Measurements from ENCODE around the gene MST1. TPM values are rescaled to one million over a fixed set of nuclear protein-coding genes. Genes with fewer than 3 reads are reported as not detected.
A peak's percentile ranks its signal among the peaks of the same experiment; 100 is the strongest.

The MST1 gene
- total RNA-seq, 1 experiment from 2014 or later, result 15.4 TPM

- H3K27ac Mint-ChIP-seq (ENCODE audit: unreplicated experiment), result no peak overlapping the region
- H3K4me3 Mint-ChIP-seq (ENCODE audit: unreplicated experiment), result no peak overlapping the region
- DNase-seq, result peak in 1 of 2 experiments; percentile 30
- Histone ChIP-seq H3K36me3 (ENCODE audit: control insufficient read depth, insufficient read depth, low read length) (no peaks in the 10 kb centered on the region), H3K4me1 (no peaks in the 10 kb centered on the region; the same call in 1 of the 2 replicates), H3K4me3 (ENCODE audit: low read depth, low read length) (no peak overlapping the region), H3K27me3 (replicated peaks; ENCODE audit: control insufficient read depth, insufficient read depth, low read length) (no peaks in the 10 kb centered on the region), H3K9me3 (no peaks in the 10 kb centered on the region)
- peaks cover 48% of the 10 kb centered on the region for H3K36me3 Mint-ChIP-seq (ENCODE audit: insufficient read depth, unreplicated experiment)
- no peaks in the 10 kb centered on the region for H3K4me1 Mint-ChIP-seq (ENCODE audit: low read depth, unreplicated experiment)
- no peaks in the 10 kb centered on the region for H3K27me3 Mint-ChIP-seq (ENCODE audit: insufficient read depth, unreplicated experiment)
- intact Hi-C loops (cut with micrococcal nuclease; ENCODE audit: unreplicated experiment), result loop anchor here (5.0 kb wide), 1 partner anchor 122 kb away; no protein-coding TSS in a partner anchor
- TF ChIP-seq, protein P1, sequence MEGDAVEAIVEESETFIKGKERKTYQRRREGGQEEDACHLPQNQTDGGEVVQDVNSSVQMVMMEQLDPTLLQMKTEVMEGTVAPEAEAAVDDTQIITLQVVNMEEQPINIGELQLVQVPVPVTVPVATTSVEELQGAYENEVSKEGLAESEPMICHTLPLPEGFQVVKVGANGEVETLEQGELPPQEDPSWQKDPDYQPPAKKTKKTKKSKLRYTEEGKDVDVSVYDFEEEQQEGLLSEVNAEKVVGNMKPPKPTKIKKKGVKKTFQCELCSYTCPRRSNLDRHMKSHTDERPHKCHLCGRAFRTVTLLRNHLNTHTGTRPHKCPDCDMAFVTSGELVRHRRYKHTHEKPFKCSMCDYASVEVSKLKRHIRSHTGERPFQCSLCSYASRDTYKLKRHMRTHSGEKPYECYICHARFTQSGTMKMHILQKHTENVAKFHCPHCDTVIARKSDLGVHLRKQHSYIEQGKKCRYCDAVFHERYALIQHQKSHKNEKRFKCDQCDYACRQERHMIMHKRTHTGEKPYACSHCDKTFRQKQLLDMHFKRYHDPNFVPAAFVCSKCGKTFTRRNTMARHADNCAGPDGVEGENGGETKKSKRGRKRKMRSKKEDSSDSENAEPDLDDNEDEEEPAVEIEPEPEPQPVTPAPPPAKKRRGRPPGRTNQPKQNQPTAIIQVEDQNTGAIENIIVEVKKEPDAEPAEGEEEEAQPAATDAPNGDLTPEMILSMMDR (IDR thresholded peaks at IDR 0.05; ENCODE audit: insufficient read depth in 1 of 2, low read depth in 1 of 2, low read length in 1 of 2, severe bottlenecking in 1 of 2, unreplicated experiment in 1 of 2), result no peak
- no peaks in the 10 kb centered on the region for H3K9me3 Mint-ChIP-seq (ENCODE audit: unreplicated experiment)
- no TSS peak for BruUV-seq (replicated peaks)
- ChIA-PET CTCF (no interaction called here), POLR2A (no interaction called here)
Measured at GRCh38 chr3:49714728-49715550, 25.7 kb upstream of the MST1 start.

- H3K36me3 ChIP-seq (ENCODE audit: control insufficient read depth, insufficient read depth, low read length), result no peaks in the 10 kb centered on the region
- no peak overlapping the region for H3K4me3 Mint-ChIP-seq (ENCODE audit: unreplicated experiment)
- H3K27ac Mint-ChIP-seq (ENCODE audit: unreplicated experiment), result no peak overlapping the region
- H3K27me3 Mint-ChIP-seq (ENCODE audit: insufficient read depth, unreplicated experiment), result no peaks in the 10 kb centered on the region
- intact Hi-C loops (cut with micrococcal nuclease; ENCODE audit: unreplicated experiment), result no loop called here
- H3K27me3 ChIP-seq (replicated peaks; ENCODE audit: control insufficient read depth, insufficient read depth, low read length), result no peaks in the 10 kb centered on the region
- H3K4me1 Mint-ChIP-seq (ENCODE audit: low read depth, unreplicated experiment), result no peaks in the 10 kb centered on the region
- no peaks in the 10 kb centered on the region for H3K4me1 ChIP-seq
- CTCF ChIA-PET, result interaction anchor here (0.7 kb wide), 1 partner anchor 10 kb away, joined by 4 read pairs; no protein-coding TSS in a partner anchor
- H3K9me3 Mint-ChIP-seq (ENCODE audit: unreplicated experiment), result no peaks in the 10 kb centered on the region
- no TSS peak for BruUV-seq (replicated peaks)
- H3K36me3 Mint-ChIP-seq (ENCODE audit: insufficient read depth, unreplicated experiment), result peaks cover 34% of the 10 kb centered on the region
- H3K4me3 ChIP-seq (ENCODE audit: low read depth, low read length), result no peak overlapping the region
- no peaks in the 10 kb centered on the region for H3K9me3 ChIP-seq
- TF ChIP-seq, protein P1 (IDR thresholded peaks at IDR 0.05; ENCODE audit: insufficient read depth in 1 of 2, low read depth in 1 of 2, low read length in 1 of 2, severe bottlenecking in 1 of 2, unreplicated experiment in 1 of 2), result no peak
- DNase-seq, result peak in 1 of 2 experiments; percentile 32
- POLR2A ChIA-PET, result no interaction called here
Measured at GRCh38 chr3:49713336-49714105, 24.2 kb upstream of the MST1 start.

DNA sequence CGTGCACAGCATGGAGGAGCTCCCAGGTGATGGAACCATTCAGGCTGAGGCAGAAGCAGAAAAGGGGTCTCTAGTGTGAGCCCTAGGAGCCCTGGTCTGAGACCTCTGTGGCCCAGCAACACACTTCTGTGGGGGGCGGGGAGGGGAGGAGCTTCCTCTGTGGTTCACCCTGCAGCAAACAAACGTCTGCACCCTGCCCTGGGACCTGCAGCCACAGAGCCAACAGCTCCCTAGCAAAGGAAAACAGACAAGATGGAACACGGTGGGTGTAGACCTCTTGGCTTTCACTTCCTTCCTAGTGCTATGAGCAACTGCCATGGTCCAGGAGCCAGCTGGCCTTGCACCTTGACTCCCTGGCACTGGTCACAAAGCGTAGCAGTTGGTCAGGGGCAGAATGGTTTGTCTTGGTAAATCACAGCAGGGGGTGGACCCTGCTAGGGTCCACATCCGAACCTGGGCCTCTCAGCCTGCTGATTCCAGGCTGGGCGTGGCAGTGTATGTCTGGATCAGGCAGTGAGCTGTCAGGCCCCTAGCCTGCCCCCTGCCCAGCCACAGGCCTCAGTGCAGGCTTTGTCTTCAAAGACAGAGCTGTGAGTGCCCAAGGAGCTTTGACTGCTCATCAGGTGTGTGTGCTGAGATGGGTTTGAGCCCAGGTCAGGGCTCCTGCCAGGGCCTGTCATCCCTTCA, 23.5 kb upstream of the MST1 start:
- H3K27me3 ChIP-seq (replicated peaks; ENCODE audit: control insufficient read depth, insufficient read depth, low read length), result no peaks in the 10 kb centered on the region
- Mint-ChIP-seq H3K27me3 (ENCODE audit: insufficient read depth, unreplicated experiment) (no peaks in the 10 kb centered on the region), H3K9me3 (ENCODE audit: unreplicated experiment) (no peaks in the 10 kb centered on the region), H3K36me3 (ENCODE audit: insufficient read depth, unreplicated experiment) (peaks cover 28% of the 10 kb centered on the region), H3K4me1 (ENCODE audit: low read depth, unreplicated experiment) (no peaks in the 10 kb centered on the region), H3K4me3 (ENCODE audit: unreplicated experiment) (no peak overlapping the region), H3K27ac (ENCODE audit: unreplicated experiment) (no peak overlapping the region)
- POLR2A ChIA-PET, result no interaction called here
- peak in 1 of 2 experiments; percentile 30 for DNase-seq
- CTCF ChIA-PET, result interaction anchor here (0.7 kb wide), 1 partner anchor 9 kb away, joined by 4 read pairs; no protein-coding TSS in a partner anchor
- BruUV-seq (replicated peaks), result no TSS peak
- TF ChIP-seq, protein P1 (IDR thresholded peaks at IDR 0.05; ENCODE audit: insufficient read depth in 1 of 2, low read depth in 1 of 2, low read length in 1 of 2, severe bottlenecking in 1 of 2, unreplicated experiment in 1 of 2), result no peak
- intact Hi-C loops (cut with micrococcal nuclease; ENCODE audit: unreplicated experiment), result no loop called here
- H3K36me3 ChIP-seq (ENCODE audit: control insufficient read depth, insufficient read depth, low read length), result no peaks in the 10 kb centered on the region
- H3K9me3 ChIP-seq, result no peaks in the 10 kb centered on the region
- no peaks in the 10 kb centered on the region for H3K4me1 ChIP-seq
- H3K4me3 ChIP-seq (ENCODE audit: low read depth, low read length), result no peak overlapping the region

All from Caco-2 (cell line).